NCI-H1105 (cell line): ENCODE results near the gene EPN1.

Experiments used
- DNase-seq: peaks from one replicate; lab custom pipeline; 2025; lab: John Stamatoyannopoulos, UW

The EPN1 gene

DNA sequence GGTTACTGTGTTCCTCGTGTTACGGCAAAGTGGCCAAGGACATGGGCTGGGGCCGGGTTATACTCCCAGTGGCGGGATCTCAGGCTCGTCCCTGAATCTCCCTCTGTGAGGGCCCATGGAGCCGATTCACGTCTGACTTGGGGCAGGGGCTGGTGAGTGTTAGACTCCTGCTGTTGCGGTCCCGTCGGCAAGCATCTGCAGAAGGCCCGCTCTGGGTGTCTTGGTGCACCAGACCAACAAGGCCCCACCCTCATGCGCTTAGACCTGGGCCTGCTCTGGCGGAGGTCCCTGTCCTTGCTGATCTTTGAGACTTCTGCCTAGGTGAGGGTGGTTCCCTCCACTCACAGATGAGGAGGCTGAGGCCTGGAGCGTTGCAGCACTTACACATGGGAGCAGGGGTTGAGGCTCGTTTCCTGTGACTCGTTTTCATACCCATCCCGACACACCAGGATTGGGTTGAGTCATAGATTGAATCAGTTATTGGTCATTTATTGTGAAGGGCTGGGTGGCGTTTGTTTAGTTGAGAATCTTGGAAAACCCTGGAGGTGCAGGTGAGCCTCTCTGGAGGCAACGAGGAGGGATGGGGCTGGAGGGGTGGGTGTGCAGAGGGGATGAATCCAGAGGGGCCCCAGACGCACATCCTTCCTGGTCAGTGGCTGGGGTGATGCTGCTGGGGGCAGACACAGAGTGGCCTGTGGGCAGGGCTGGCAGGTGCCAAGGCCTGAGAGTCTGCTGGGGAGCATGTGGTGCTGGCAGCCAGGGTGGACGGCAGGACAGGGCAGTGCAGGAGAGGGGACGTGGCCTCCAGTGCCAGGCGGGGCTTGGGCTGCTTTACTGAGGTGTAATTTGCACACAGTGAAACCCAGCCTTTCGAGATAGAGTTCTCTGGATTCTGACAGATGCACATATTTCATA, 4.6 kb downstream of the EPN1 start:
- no peak for DNase-seq

- DNase-seq = no peak
Measured at GRCh38 chr19:55680339-55681130, 5.5 kb downstream of the EPN1 start.

GRCh38 chr19:55681131-55682092, 6.4 kb downstream of the EPN1 start:
- no peak for DNase-seq

GRCh38 chr19:55683449-55684261, 8.6 kb downstream of the EPN1 start:
- DNase-seq = no peak

DNA sequence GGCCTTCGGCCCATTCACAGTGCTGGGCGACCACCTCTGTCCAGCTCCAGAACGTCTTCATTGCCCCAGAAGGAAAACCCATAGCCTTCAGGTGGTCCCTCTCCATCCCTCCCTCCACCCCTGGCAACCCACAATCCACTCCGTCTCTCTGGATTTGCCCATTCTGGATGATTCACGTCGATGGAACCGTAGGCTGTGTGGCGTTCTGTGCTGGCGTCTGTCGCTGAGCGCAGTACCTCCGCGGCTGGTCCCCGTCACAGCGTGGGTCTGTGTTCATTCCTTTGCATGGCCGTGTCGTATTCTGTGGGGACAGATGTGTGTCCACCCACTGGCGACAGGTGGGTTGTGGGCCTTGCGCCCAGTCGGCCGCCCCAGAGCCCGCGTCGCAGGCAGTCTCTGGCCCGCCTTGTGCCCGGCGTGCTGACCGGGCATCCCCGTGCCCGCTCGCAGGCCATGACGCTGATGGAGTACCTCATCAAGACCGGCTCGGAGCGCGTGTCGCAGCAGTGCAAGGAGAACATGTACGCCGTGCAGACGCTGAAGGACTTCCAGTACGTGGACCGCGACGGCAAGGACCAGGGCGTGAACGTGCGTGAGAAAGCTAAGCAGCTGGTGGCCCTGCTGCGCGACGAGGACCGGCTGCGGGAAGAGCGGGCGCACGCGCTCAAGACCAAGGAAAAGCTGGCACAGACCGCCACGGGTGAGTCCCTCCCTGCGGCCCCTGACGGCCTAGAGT, 10.1 kb downstream of the EPN1 start:
- DNase-seq = no peak

GRCh38 chr19:55685776-55686175, 10.8 kb downstream of the EPN1 start:
- no peak for DNase-seq

DNA sequence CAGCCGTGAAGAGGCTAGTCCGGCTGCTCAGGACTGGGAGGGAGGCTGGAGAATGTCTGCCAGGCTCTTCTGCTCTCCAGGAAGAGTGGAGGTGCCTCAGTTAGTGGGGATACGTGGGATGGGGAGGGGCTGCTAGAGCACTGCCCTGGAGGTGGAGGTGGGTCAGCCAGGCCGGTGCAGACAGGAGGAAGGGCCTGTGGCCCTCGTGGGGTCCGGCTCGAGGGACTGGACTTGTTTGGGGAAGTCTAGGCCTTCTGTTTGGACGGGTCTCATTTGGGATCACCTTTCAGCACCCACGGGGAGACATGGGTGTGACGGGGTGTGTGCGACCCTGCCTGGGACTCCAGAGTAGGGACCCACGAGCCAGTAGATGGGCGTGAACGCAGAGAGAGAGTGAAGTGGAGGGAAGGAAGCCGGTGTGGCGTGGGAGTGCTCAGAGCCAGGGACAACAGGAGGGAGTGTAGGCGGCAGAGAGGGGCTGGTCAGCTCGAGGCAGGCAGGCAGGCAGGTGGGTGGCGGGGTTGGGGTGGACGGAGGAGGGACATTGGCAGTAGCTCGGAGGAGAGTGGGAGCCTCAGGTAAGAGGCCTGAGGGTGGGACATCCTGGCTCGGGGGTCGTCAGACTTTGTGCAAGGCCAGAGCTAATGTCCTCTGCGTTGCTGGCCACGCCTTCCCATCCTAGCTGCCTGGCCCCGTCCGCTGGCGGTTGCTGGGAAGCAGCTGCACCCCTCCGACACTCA, 11.5 kb downstream of the EPN1 start:
- no peak for DNase-seq

DNA sequence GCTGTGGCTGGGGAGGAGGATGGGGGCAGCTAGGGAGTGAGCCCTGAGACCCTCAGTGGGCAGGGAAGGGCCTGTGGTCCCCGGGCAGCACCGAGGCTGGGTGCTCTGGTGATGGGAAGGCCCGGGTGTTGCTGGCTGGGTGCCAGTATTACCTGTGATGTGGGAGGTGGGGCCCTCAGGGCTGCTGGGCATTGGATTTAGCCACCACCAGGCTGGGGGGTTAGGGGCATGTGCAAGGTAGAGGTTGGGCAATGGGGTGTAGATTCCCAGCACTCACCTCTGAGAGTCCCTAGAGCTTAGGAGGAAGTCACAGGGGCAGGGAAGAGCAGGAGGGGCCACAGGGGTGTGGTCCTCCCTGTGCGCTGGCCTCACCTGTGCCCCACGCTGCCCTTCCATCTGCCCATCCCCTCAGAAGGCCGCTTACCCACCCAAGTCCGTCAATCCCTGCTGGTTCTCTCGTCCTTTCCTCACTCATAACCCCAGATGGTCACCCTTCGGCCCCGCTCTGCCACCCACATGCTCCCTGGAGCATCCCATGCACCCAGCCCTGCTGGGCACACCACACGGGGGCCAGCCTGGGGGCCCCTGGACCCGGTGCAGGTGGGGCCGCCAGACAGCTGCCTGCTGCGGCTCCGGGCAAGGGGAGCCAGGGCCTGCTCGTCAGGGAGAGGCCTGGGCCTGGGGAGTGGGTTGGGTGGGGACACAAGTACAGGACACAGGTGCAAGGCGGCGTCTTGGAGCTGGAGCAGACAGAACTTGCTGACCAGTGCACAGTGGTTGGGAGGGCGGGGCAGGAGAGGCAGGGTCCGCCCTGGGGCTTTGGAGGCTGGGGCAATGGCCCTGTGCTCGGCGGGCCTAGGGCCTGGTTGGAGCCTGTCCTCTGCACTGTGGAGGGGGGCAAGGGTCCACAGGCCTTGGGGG, 12.5 kb downstream of the EPN1 start:
- DNase-seq = no peak

GRCh38 chr19:55688422-55689218, 13.6 kb downstream of the EPN1 start:
- DNase-seq = no peak

DNA sequence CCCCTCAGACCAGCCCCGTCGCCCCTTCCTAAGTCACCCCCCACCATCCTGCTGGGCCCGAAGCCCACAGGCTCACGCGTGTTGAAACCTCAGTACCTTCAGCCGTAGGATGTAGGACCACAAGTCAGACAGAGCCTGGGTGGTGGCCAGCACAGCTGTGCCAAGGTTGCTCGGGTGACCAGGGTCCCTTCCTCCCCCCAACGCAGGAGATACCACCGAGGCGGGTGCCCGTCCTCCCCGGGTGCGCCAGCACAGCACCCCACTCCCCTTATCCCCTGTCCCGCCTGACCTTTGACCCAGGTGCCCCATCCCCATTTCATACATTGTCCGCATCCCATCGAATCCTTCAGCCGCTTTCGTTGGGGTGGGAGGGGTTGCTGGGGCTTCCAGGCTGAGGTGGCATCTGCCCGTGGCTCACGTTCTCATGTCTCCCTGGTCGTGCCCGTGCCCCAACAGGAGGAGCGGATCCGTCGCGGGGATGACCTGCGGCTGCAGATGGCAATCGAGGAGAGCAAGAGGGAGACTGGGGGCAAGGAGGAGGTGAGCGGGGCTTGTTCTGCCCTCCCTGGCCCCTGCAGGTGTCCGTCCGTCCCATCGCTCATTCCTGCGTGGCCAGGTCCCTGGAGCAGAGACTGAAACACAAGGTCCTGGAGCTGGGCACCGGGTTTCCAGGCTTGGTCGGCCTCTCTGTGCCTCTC, 14.5 kb downstream of the EPN1 start:
- DNase-seq = no peak

- DNase-seq = no peak
Measured at GRCh38 chr19:55690109-55690768, 15.2 kb downstream of the EPN1 start.

GRCh38 chr19:55690769-55691545, 15.9 kb downstream of the EPN1 start:
- DNase-seq = no peak

GRCh38 chr19:55691561-55692481, 16.8 kb downstream of the EPN1 start:
- no peak for DNase-seq

GRCh38 chr19:55692681-55693081, 17.7 kb downstream of the EPN1 start:
- DNase-seq = no peak
